ENCODE data around the gene ACAP1. TPM values are rescaled to one million over a fixed set of nuclear protein-coding genes. Genes with fewer than 3 reads are reported as not detected.

Gene ACAP1
- total and polyA plus RNA-seq, 9 of the 15 experiments (the other 6 are each of a cell fraction or from before 2014, with no cell fraction given), result 0.15 to 8.5 (median 2.4) TPM

DNA sequence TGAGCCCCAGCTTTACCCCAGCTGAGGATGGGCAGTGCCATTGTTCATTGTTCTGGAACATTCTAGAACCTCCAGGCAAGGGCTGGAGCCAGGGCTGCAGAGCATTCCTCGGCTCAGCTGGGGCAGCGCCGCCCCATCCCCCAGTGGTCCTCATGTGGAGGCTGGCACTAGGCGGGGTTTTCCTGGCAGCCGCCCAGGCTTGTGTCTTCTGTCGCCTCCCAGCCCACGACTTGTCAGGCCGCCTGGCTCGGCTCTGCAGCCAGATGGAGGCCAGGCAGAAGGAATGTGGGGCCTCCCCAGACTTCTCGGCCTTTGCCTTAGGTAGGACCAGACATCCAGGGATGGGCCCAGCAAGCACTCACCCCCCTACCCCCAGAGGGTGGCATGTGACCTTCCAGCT lies 18.7 kb downstream of the ACAP1 start, which contains the start of gene TMEM95:
TMEM95 (plus strand) TSS at position 104 of the 400 bp plus-strand sequence; CDS start at position 153, 49 bp downstream.
- Histone ChIP-seq H3K4me1 (replicated peaks in 1 of 2; ENCODE audit: control insufficient read depth in 2 of 2, insufficient read depth in 2 of 2, low read length in 2 of 2) (peaks cover 3 to 47% of the 10 kb centered on the region in 2 experiments; a peak in 3 of 5 replicates), H3K27me3 (ENCODE audit: control insufficient read depth in 2 of 2, insufficient read depth in 2 of 2, low read length in 2 of 2) (no peaks in the 10 kb centered on the region), H3K79me2 (ENCODE audit: control insufficient read depth, insufficient read depth, low read length) (peaks cover 8% of the 10 kb centered on the region), H4K20me1 (replicated peaks; ENCODE audit: control insufficient read depth, insufficient read depth, low read length) (no peaks in the 10 kb centered on the region), H3K36me3 (ENCODE audit: control insufficient read depth, insufficient read depth, low read length) (no peaks in the 10 kb centered on the region), H3K4me3 (no peak within 1 kb of the TSS), H3K9me3 (replicated peaks; ENCODE audit: control insufficient read depth, insufficient read depth, low read depth, low read length) (no peaks in the 10 kb centered on the region), H3K9ac (ENCODE audit: insufficient read depth in 1 of 2, low read depth in 2 of 2, low read length in 2 of 2) (no peak within 1 kb of the TSS), H2AFZ (ENCODE audit: low read depth, low read length) (0 out of 2 replicates have a peak within 1 kb of the TSS, but pooled peaks have one; percentile 48), H3K9me1 (ENCODE audit: control insufficient read depth, insufficient read depth, low read length) (no peaks in the 10 kb centered on the region), H3K27ac (ENCODE audit: extremely low read depth, low read depth, low read length) (no peak within 1 kb of the TSS), H3K4me2 (ENCODE audit: insufficient read depth, low read length) (no peak within 1 kb of the TSS)
- no peak for ATAC-seq
- no peak for FAIRE-seq
- ChIA-PET CTCF (ENCODE audit: low intra/inter-chr PET ratio) (no interaction called here), POLR2A (interaction anchor here (0.7 kb wide), 1 partner anchor 273 kb away, joined by 4 read pairs; the partner anchor contains the start of gene SAT2)
- TF ChIP-seq ZKSCAN1 (IDR thresholded peaks at IDR 0.05; ENCODE audit: low read depth, low read length) (no peak), BRF1 (IDR thresholded peaks at IDR 0.05; ENCODE audit: borderline replicate concordance, extremely low read depth, insufficient read length) (no peak), RAD21 (CRISPR knock-in tag; conservative IDR thresholded peaks at IDR 0.05 in 1 of 2, IDR thresholded peaks at IDR 0.05 in 1 of 2) (no peak), ZNF133 (CRISPR knock-in tag; IDR thresholded peaks at IDR 0.05) (no peak), TAL1 (IDR thresholded peaks at IDR 0.05) (no peak), SAFB2 (IDR thresholded peaks at IDR 0.05; ENCODE audit: borderline replicate concordance, low read depth, low read length, severe bottlenecking) (no peak), MTF1 (CRISPR knock-in tag; IDR thresholded peaks at IDR 0.05; ENCODE audit: borderline replicate concordance) (no peak)
- TF ChIP-seq, protein P1, sequence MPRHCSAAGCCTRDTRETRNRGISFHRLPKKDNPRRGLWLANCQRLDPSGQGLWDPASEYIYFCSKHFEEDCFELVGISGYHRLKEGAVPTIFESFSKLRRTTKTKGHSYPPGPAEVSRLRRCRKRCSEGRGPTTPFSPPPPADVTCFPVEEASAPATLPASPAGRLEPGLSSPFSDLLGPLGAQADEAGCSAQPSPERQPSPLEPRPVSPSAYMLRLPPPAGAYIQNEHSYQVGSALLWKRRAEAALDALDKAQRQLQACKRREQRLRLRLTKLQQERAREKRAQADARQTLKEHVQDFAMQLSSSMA (CRISPR knock-in tag; IDR thresholded peaks at IDR 0.05), result no peak
- TF ChIP-seq, protein P2, sequence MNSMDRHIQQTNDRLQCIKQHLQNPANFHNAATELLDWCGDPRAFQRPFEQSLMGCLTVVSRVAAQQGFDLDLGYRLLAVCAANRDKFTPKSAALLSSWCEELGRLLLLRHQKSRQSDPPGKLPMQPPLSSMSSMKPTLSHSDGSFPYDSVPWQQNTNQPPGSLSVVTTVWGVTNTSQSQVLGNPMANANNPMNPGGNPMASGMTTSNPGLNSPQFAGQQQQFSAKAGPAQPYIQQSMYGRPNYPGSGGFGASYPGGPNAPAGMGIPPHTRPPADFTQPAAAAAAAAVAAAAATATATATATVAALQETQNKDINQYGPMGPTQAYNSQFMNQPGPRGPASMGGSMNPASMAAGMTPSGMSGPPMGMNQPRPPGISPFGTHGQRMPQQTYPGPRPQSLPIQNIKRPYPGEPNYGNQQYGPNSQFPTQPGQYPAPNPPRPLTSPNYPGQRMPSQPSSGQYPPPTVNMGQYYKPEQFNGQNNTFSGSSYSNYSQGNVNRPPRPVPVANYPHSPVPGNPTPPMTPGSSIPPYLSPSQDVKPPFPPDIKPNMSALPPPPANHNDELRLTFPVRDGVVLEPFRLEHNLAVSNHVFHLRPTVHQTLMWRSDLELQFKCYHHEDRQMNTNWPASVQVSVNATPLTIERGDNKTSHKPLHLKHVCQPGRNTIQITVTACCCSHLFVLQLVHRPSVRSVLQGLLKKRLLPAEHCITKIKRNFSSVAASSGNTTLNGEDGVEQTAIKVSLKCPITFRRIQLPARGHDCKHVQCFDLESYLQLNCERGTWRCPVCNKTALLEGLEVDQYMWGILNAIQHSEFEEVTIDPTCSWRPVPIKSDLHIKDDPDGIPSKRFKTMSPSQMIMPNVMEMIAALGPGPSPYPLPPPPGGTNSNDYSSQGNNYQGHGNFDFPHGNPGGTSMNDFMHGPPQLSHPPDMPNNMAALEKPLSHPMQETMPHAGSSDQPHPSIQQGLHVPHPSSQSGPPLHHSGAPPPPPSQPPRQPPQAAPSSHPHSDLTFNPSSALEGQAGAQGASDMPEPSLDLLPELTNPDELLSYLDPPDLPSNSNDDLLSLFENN (IDR thresholded peaks at IDR 0.05; ENCODE audit: low read depth in 2 of 2, low read length in 2 of 2), result no peak
- TF ChIP-seq, protein P3, sequence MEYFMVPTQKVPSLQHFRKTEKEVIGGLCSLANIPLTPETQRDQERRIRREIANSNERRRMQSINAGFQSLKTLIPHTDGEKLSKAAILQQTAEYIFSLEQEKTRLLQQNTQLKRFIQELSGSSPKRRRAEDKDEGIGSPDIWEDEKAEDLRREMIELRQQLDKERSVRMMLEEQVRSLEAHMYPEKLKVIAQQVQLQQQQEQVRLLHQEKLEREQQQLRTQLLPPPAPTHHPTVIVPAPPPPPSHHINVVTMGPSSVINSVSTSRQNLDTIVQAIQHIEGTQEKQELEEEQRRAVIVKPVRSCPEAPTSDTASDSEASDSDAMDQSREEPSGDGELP (CRISPR knock-in tag; IDR thresholded peaks at IDR 0.05; ENCODE audit: borderline replicate concordance), result no peak
- TF ChIP-seq, protein P4, sequence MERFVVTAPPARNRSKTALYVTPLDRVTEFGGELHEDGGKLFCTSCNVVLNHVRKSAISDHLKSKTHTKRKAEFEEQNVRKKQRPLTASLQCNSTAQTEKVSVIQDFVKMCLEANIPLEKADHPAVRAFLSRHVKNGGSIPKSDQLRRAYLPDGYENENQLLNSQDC (CRISPR knock-in tag; IDR thresholded peaks at IDR 0.05), result no peak
- DNase-seq (ENCODE audit: extremely low read depth in 1 of 4, low spot score in 3 of 4), result no peak
- intact Hi-C loops (cut with micrococcal nuclease) (loop anchor here (5.0 kb wide), 2 partner anchors 147 to 207 kb away; partner anchors contain the start of gene SENP3), in situ Hi-C loops (cut with MboI) (loop anchor here (10.0 kb wide), 1 partner anchor 200 kb away; the partner anchor contains the start of gene TNFSF13)
- WGBS (ENCODE audit: insufficient coverage, low coverage, missing lambda C conversion rate), result 84% methylated on average over 5 of the region's 10 CpGs
- BruUV-seq (replicated peaks), result no TSS peak

Measured in K562 (cell line).